Osteocyte (in vitro differentiated cells): ENCODE measurements around the gene RNF41. TPM values are rescaled to one million over a fixed set of nuclear protein-coding genes. Genes with fewer than 3 reads are reported as not detected.

Experiments used
- DNase-seq: peaks from one replicate; pipeline ENCODE4 v3.0.0; 2021; ENCODE audit warnings: mixed read lengths; ENCODE audit not compliant: unreplicated experiment; ENCODE audit errors: extremely low spot score
- H3K27ac Mint-ChIP-seq: one replicate; pipeline ENCODE4 v1.8.0; 2021; ENCODE audit warnings: mild to moderate bottlenecking, mixed read lengths; ENCODE audit not compliant: unreplicated experiment
- H3K27me3 Mint-ChIP-seq: one replicate; pipeline ENCODE4 v1.8.0; 2021; ENCODE audit warnings: mixed read lengths; ENCODE audit not compliant: unreplicated experiment
- H3K36me3 Mint-ChIP-seq: one replicate; pipeline ENCODE4 v1.8.0; 2021; ENCODE audit warnings: mixed read lengths; ENCODE audit not compliant: unreplicated experiment
- H3K4me1 Mint-ChIP-seq: one replicate; pipeline ENCODE4 v1.8.0; 2021; ENCODE audit warnings: mixed read lengths; ENCODE audit not compliant: unreplicated experiment
- H3K4me3 Mint-ChIP-seq: one replicate; pipeline ENCODE4 v1.8.0; 2021; ENCODE audit warnings: mild to moderate bottlenecking, moderate library complexity, mixed read lengths; ENCODE audit not compliant: unreplicated experiment
- H3K9me3 Mint-ChIP-seq: one replicate; pipeline ENCODE4 v1.8.0; 2021; ENCODE audit warnings: mixed read lengths; ENCODE audit not compliant: unreplicated experiment
- CTCF ChIP-seq: fragments of 200-600 bp; sonication (generic); IDR thresholded peaks from 2 replicates; pipeline ENCODE4 v1.5.0; 2021; ENCODE audit warnings: antibody characterized with exemption, mild to moderate bottlenecking, moderate library complexity
- total RNA-seq: library from RNA; stranded (reverse); gene quantifications from 2 replicates; pipeline ENCODE4 v1.2.1, GENCODE V29; 2021

Gene RNF41
- total RNA-seq, 1 donor from 2014 or later = 71.2 TPM

- Mint-ChIP-seq H3K4me1 (peaks cover 2% of the 10 kb centered on the region), H3K27ac (no peak overlapping the region), H3K27me3 (no peaks in the 10 kb centered on the region), H3K36me3 (peaks cover 3% of the 10 kb centered on the region), H3K9me3 (no peaks in the 10 kb centered on the region), H3K4me3 (no peak overlapping the region)
- DNase-seq = no peak
- no peak for TF ChIP-seq CTCF
Observed at GRCh38 chr12:56234746-56235436, 13.2 kb upstream of the RNF41 start.

GRCh38 chr12:56231184-56231582 is 9.5 kb upstream of the RNF41 start:
- Mint-ChIP-seq H3K4me3 (no peak overlapping the region), H3K36me3 (peaks cover 3% of the 10 kb centered on the region), H3K27ac (no peak overlapping the region), H3K4me1 (peaks cover 2% of the 10 kb centered on the region), H3K9me3 (no peaks in the 10 kb centered on the region), H3K27me3 (no peaks in the 10 kb centered on the region)
- TF ChIP-seq CTCF = no peak
- no peak for DNase-seq

- no peaks in the 10 kb centered on the region for H3K27me3 Mint-ChIP-seq
- no peak for TF ChIP-seq CTCF
- no peak overlapping the region for H3K4me3 Mint-ChIP-seq
- H3K27ac Mint-ChIP-seq = no peak overlapping the region
- no peaks in the 10 kb centered on the region for H3K9me3 Mint-ChIP-seq
- peaks cover 4% of the 10 kb centered on the region for H3K36me3 Mint-ChIP-seq
- no peak for DNase-seq
- H3K4me1 Mint-ChIP-seq = peaks cover 3% of the 10 kb centered on the region
Observed at GRCh38 chr12:56230432-56231183, 8.9 kb upstream of the RNF41 start.

- Mint-ChIP-seq H3K4me1 (peaks cover 9% of the 10 kb centered on the region), H3K9me3 (no peaks in the 10 kb centered on the region), H3K27ac (no peak within 1 kb of the TSS), H3K27me3 (no peaks in the 10 kb centered on the region), H3K36me3 (peaks cover 4% of the 10 kb centered on the region), H3K4me3 (no peak within 1 kb of the TSS)
- DNase-seq = no peak
- TF ChIP-seq CTCF = no peak
Observed at GRCh38 chr12:56229916-56230431, 8.3 kb upstream of the RNF41 start, which contains the start of gene SLC39A5. SLC39A5 (plus strand) TSS chr12:56230051; CDS start chr12:56231275, 1,224 bp downstream.

- no peak overlapping the region for H3K27ac Mint-ChIP-seq
- H3K4me3 Mint-ChIP-seq = no peak overlapping the region
- no peak for TF ChIP-seq CTCF
- H3K9me3 Mint-ChIP-seq = no peaks in the 10 kb centered on the region
- no peaks in the 10 kb centered on the region for H3K27me3 Mint-ChIP-seq
- DNase-seq = no peak
- H3K36me3 Mint-ChIP-seq = peaks cover 4% of the 10 kb centered on the region
- peaks cover 15% of the 10 kb centered on the region for H3K4me1 Mint-ChIP-seq
Observed at GRCh38 chr12:56229082-56229481, 7.4 kb upstream of the RNF41 start.
